ENCODE measurements around the gene HPCAL1. TPM values are rescaled to one million over a fixed set of nuclear protein-coding genes. Genes with fewer than 3 reads are reported as not detected.

HPCAL1 gene
- total and polyA plus RNA-seq, 2 of the 4 experiments (the other 2 are of a cell fraction): 8.2 to 33.7 TPM

- POLR2A ChIA-PET (ENCODE audit: unreplicated experiment): no interaction called here
- H3K18ac ChIP-seq (ENCODE audit: low read depth, low read length): no peak overlapping the region
- H2BK120ac ChIP-seq (ENCODE audit: low read depth, low read length): no peak overlapping the region
- H2AFZ ChIP-seq (replicated peaks; ENCODE audit: low read length, poor library complexity): peak overlapping the region; percentile 40
- H4K20me1 ChIP-seq (ENCODE audit: insufficient read depth, low read length): no peaks in the 10 kb centered on the region
- intact Hi-C loops (cut with micrococcal nuclease): no loop called here
- H3K27ac ChIP-seq (ENCODE audit: insufficient read depth, low read length): no peak overlapping the region
- no peaks in the 10 kb centered on the region for H3K9me3 ChIP-seq (ENCODE audit: control insufficient read depth, insufficient read depth, low read length)
- H3K79me1 ChIP-seq (ENCODE audit: low read depth in 1 of 2, low read length in 2 of 2): no peaks in the 10 kb centered on the region
- no peaks in the 10 kb centered on the region for H3K9me1 ChIP-seq (ENCODE audit: insufficient read depth, low read length)
- in situ Hi-C loops (cut with MboI; ENCODE audit: low sequenced_read_pairs): no loop called here
- no peak overlapping the region for H2BK5ac ChIP-seq (ENCODE audit: low read depth, low read length, poor library complexity, severe bottlenecking)
- no peak overlapping the region for H3K23ac ChIP-seq (ENCODE audit: low read depth, low read length)
- H4K5ac ChIP-seq (ENCODE audit: low read depth, low read length): no peak overlapping the region
- H3K27me3 ChIP-seq (ENCODE audit: control insufficient read depth, insufficient read depth, low read length): peaks cover 27% of the 10 kb centered on the region
- dilution Hi-C loops (cut with HindIII; ENCODE audit: low sequenced_read_pairs, unreplicated experiment): no loop called here
- H4K91ac ChIP-seq (ENCODE audit: insufficient read depth, low read depth, low read length): no peak overlapping the region
- CTCF ChIA-PET: no interaction called here
- H3K56ac ChIP-seq (ENCODE audit: extremely low read depth, insufficient read depth, low read length): no peak overlapping the region; the same call in 1 of the 2 replicates
- no peak overlapping the region for H2AK5ac ChIP-seq (ENCODE audit: low read depth, low read length)
- no peak overlapping the region for H3K4me2 ChIP-seq (ENCODE audit: low read depth, low read length)
- no peak for DNase-seq
- H3K36me3 ChIP-seq (ENCODE audit: control insufficient read depth, insufficient read depth, low read length): no peaks in the 10 kb centered on the region
- ATAC-seq (ENCODE audit: low read depth): no peak
- H3K4ac ChIP-seq (ENCODE audit: low read depth, low read length): no peak overlapping the region
- no peak for TF ChIP-seq NFE2L2 (IDR thresholded peaks at IDR 0.05; ENCODE audit: low read depth, low read length)
- no peak overlapping the region for H3K4me3 ChIP-seq (ENCODE audit: insufficient read depth, low read depth, low read length)
- no peak overlapping the region for H3K14ac ChIP-seq (replicated peaks; ENCODE audit: low read depth, low read length)
- no peak overlapping the region for H2BK20ac ChIP-seq (ENCODE audit: low read depth, low read length)
- no TSS peak for BruUV-seq (replicated peaks)
- H2BK15ac ChIP-seq (ENCODE audit: low read depth, low read length): no peak overlapping the region
- 100% methylated on average over 2 of the region's 9 CpGs; no CpG with 5 or more reads in 1 of the 2 experiments for WGBS, 2 experiments (ENCODE audit: extremely low coverage in 2 of 2, insufficient read length in 1 of 2)
- H2AK9ac ChIP-seq (replicated peaks; ENCODE audit: low read depth, low read length, poor library complexity): no peak overlapping the region
- no peaks in the 10 kb centered on the region for H3K4me1 ChIP-seq (ENCODE audit: control insufficient read depth, insufficient read depth, low read length)
- H4K8ac ChIP-seq (ENCODE audit: low read depth in 2 of 2, low read length in 2 of 2): no peak overlapping the region
- no peak overlapping the region for H3K9ac ChIP-seq (ENCODE audit: low read depth, low read length)
These were observed 45.7 kb upstream of the HPCAL1 start for GRCh38 chr2:10257036-10257435.
